Thoracic aorta (tissue), 2 donors: ENCODE data around the gene TBKBP1. TPM values are rescaled to one million over a fixed set of nuclear protein-coding genes. Genes with fewer than 3 reads are reported as not detected.

Source experiments
- ATAC-seq: fragments of 150-250 bp; one replicate; pipeline ENCODE4 v1.8.0; 2017; ENCODE audit warnings: low read depth; ENCODE audit not compliant: insufficient number of reproducible peaks, low FRiP score
- DNase-seq: peaks from one replicate; pipeline ENCODE4 v3.0.0-alpha.2; 2020; ENCODE audit warnings: low spot score
- H3K27ac ChIP-seq, 2 donors: fragments of 200-600 bp; sonication (generic); 1 replicate in 1 of 2; 2 replicates in 1 of 2; pipeline ENCODE4 v1.5.1; 2016; ENCODE audit warnings: mild to moderate bottlenecking in 2 of 2, moderate library complexity in 2 of 2
- H3K27me3 ChIP-seq: fragments of 200-600 bp; sonication (generic); replicated peaks from 2 replicates; pipeline ENCODE4 v1.6.0; 2016; ENCODE audit warnings: mild to moderate bottlenecking; ENCODE audit not compliant: insufficient read depth
- H3K36me3 ChIP-seq: fragments of 200-600 bp; sonication (generic); one replicate; pipeline ENCODE4 v1.5.1; 2016
- H3K4me1 ChIP-seq, 2 donors: fragments of 200-600 bp; sonication (generic); 1 replicate in 1 of 2; 2 replicates in 1 of 2; pipeline versions ENCODE4 v1.5.1 to v1.6.0; 2016; ENCODE audit warnings: low read depth in 2 of 2, mild to moderate bottlenecking in 1 of 2; ENCODE audit not compliant: control insufficient read depth in 1 of 2
- H3K4me3 ChIP-seq: fragments of 200-600 bp; sonication (generic); 2 replicates; pipeline ENCODE4 v1.5.1; 2016; ENCODE audit warnings: mild to moderate bottlenecking
- H3K9me3 ChIP-seq: fragments of 200-600 bp; sonication (generic); 2 replicates; pipeline ENCODE4 v1.5.1; 2016
- CTCF ChIP-seq: fragments of 200-600 bp; sonication (generic); IDR thresholded peaks from one replicate; pipeline ENCODE4 v1.5.1; 2019; ENCODE audit warnings: antibody characterized with exemption
- total RNA-seq, 2 donors: library from RNA; depleted of rRNA; stranded (reverse); fragments of >200 nt; gene quantifications; one replicate each; pipeline versions ENCODE4 v1.1.0 to v1.2.3, GENCODE V29; 2016

The TBKBP1 gene
- total RNA-seq, 2 donors from 2014 or later, result 8.8 to 19.1 TPM

- no peak overlapping the region for H3K27ac ChIP-seq
- H3K27me3 ChIP-seq, result no peaks in the 10 kb centered on the region
- ATAC-seq, result no peak
These were observed 8.2 kb upstream of the TBKBP1 start for GRCh38 chr17:47685556-47686275.

DNA sequence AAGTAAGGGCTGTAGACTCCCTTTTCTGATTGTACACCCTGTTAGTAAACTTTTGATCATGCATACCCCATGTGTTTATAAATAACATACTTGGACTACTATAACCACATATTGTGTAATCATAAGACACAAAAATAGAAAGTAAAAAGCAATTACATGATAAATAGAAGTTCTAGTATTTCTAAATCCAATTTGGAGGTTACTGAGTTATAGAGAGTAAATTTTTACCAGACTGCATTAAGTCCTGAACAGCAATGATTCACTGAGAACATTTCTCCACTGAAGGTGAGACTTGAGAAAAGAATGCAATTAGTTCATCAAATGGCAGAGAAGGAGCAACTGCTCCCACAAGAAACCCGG lies 7.7 kb upstream of the TBKBP1 start:
- Histone ChIP-seq H3K27ac (no peak overlapping the region), H3K9me3 (no peaks in the 10 kb centered on the region), H3K4me3 (no peak overlapping the region), H3K4me1 (no peaks in the 10 kb centered on the region), H3K36me3 (peaks cover 23% of the 10 kb centered on the region), H3K27me3 (no peaks in the 10 kb centered on the region)
- ATAC-seq (no peak), DNase-seq (no peak)
- TF ChIP-seq CTCF, result no peak

More at GRCh38 chr17:47685556-47686275, 8.2 kb upstream of the TBKBP1 start:
- Histone ChIP-seq H3K36me3 (peaks cover 26% of the 10 kb centered on the region), H3K4me3 (no peak overlapping the region), H3K4me1 (no peaks in the 10 kb centered on the region), H3K9me3 (no peaks in the 10 kb centered on the region)
- DNase-seq, result no peak
- no peak for TF ChIP-seq CTCF

DNA sequence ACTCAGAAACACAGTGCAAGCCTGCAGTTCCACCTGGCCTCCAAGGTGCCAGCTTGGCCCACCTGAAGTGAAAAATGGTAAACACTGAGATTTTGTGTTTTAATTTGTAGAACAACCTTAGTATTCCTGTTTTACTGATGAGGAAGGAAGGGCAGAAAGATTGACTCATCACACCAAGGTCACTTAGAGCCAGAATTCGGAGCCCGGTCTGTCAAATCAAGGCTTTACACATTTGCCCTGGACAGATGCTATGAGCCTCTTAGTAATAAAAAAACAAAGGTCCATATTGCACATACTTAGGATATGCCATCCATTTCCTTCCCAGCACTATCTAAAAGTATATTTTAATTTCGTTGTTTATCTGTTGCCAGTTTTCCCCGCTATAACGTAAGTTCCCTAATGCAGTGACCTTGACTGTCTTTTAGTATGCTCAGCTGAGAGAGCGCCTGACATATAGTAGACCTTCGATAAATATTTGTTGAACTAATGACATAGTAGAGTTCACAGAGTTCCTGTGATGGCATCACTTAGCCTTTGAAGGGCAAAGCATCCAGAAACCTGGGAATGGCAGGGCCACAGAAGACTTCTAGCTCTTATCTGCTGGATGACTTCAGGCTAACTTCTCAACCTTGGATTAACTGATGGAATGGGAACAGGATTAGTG lies 7.2 kb upstream of the TBKBP1 start:
- H3K27me3 ChIP-seq, result no peaks in the 10 kb centered on the region
- DNase-seq (no peak), ATAC-seq (no peak)
- no peak overlapping the region for H3K27ac ChIP-seq
- H3K36me3 ChIP-seq, result peaks cover 21% of the 10 kb centered on the region
- no peak overlapping the region for H3K4me3 ChIP-seq
- no peak for TF ChIP-seq CTCF
- H3K4me1 ChIP-seq, result no peaks in the 10 kb centered on the region
- H3K9me3 ChIP-seq, result no peaks in the 10 kb centered on the region

- Histone ChIP-seq H3K9me3 (no peaks in the 10 kb centered on the region), H3K27me3 (no peaks in the 10 kb centered on the region), H3K4me3 (no peak overlapping the region), H3K27ac (no peak overlapping the region), H3K36me3 (peaks cover 16% of the 10 kb centered on the region), H3K4me1 (no peaks in the 10 kb centered on the region)
- ATAC-seq (no peak), DNase-seq (no peak)
- TF ChIP-seq CTCF, result no peak
These were observed 6.7 kb upstream of the TBKBP1 start for GRCh38 chr17:47687328-47687690.

DNA sequence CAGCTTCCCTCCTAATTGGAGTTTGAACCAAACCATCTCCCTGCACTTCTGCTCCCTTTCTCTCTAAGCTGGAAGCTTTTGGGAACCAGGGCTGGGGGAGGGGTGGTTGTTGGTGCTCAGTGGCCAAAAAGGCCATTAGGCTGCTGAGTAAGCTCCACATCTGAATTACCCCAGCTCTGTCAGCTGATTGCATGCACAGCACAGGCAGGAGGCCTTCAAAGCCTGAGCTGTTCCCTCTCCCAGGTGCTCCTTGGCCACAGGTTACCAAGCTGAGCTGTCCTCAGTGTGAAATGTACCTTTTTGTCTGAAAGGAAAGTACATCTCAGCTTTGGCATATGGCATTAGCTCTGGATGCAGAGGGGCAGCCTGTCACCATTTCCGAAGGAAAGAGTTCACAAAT lies 6.2 kb upstream of the TBKBP1 start:
- no peak overlapping the region for H3K4me3 ChIP-seq
- ATAC-seq (no peak), DNase-seq (no peak)
- no peak for TF ChIP-seq CTCF
- H3K27ac ChIP-seq, result no peak overlapping the region
- H3K27me3 ChIP-seq, result no peaks in the 10 kb centered on the region
- H3K4me1 ChIP-seq, result peaks cover 2% of the 10 kb centered on the region in 2 donors
- peaks cover 11% of the 10 kb centered on the region for H3K36me3 ChIP-seq
- no peaks in the 10 kb centered on the region for H3K9me3 ChIP-seq
